Measurements from ENCODE around the gene SERINC2.

DNA sequence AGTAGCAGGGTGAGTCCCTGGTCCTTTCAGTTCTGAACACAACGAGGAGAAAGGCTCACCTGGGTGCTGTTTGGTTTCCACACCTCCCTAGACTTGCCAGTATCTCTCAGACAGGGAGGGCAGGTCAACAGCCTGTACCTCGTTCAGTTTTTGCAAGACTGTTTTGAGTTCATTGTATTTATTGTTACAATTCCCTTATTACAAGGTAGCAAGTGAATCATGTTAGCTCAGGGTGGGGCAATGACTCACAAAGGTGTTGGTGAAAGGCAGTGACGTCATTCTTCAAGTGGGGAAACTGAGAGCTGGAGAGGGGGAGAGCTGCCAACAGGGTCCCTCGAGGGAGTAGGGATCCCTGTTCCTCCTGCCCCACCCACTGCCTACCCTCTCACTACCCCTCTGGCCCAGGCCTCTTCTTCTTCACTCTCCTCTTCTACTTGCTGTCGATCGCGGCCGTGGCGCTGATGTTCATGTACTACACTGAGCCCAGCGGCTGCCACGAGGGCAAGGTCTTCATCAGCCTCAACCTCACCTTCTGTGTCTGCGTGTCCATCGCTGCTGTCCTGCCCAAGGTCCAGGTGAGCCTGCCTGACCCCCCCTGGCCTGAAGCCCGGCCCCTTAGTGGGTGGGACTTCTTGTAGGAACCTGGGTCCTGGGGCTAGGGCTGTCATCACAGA is 13.4 kb downstream of the SERINC2 start:
- TF ChIP-seq POLR2AphosphoS5 (IDR thresholded peaks at IDR 0.05; ENCODE audit: low read depth) (no peak), EZH2 (IDR thresholded peaks at IDR 0.05; ENCODE audit: low read depth, unreplicated experiment) (no peak), EZH2phosphoT487 (IDR thresholded peaks at IDR 0.05; ENCODE audit: unreplicated experiment) (no peak), CREB1 (CRISPR knock-in tag; IDR thresholded peaks at IDR 0.05; ENCODE audit: low read depth) (no peak)
- TF ChIP-seq, protein P1, sequence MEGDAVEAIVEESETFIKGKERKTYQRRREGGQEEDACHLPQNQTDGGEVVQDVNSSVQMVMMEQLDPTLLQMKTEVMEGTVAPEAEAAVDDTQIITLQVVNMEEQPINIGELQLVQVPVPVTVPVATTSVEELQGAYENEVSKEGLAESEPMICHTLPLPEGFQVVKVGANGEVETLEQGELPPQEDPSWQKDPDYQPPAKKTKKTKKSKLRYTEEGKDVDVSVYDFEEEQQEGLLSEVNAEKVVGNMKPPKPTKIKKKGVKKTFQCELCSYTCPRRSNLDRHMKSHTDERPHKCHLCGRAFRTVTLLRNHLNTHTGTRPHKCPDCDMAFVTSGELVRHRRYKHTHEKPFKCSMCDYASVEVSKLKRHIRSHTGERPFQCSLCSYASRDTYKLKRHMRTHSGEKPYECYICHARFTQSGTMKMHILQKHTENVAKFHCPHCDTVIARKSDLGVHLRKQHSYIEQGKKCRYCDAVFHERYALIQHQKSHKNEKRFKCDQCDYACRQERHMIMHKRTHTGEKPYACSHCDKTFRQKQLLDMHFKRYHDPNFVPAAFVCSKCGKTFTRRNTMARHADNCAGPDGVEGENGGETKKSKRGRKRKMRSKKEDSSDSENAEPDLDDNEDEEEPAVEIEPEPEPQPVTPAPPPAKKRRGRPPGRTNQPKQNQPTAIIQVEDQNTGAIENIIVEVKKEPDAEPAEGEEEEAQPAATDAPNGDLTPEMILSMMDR (conservative IDR thresholded peaks at IDR 0.05; ENCODE audit: low read depth in 2 of 2) = no peak
- TF ChIP-seq, protein P2, sequence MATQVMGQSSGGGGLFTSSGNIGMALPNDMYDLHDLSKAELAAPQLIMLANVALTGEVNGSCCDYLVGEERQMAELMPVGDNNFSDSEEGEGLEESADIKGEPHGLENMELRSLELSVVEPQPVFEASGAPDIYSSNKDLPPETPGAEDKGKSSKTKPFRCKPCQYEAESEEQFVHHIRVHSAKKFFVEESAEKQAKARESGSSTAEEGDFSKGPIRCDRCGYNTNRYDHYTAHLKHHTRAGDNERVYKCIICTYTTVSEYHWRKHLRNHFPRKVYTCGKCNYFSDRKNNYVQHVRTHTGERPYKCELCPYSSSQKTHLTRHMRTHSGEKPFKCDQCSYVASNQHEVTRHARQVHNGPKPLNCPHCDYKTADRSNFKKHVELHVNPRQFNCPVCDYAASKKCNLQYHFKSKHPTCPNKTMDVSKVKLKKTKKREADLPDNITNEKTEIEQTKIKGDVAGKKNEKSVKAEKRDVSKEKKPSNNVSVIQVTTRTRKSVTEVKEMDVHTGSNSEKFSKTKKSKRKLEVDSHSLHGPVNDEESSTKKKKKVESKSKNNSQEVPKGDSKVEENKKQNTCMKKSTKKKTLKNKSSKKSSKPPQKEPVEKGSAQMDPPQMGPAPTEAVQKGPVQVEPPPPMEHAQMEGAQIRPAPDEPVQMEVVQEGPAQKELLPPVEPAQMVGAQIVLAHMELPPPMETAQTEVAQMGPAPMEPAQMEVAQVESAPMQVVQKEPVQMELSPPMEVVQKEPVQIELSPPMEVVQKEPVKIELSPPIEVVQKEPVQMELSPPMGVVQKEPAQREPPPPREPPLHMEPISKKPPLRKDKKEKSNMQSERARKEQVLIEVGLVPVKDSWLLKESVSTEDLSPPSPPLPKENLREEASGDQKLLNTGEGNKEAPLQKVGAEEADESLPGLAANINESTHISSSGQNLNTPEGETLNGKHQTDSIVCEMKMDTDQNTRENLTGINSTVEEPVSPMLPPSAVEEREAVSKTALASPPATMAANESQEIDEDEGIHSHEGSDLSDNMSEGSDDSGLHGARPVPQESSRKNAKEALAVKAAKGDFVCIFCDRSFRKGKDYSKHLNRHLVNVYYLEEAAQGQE (IDR thresholded peaks at IDR 0.05; ENCODE audit: unreplicated experiment) = no peak

Measured in GM23338 (cell line).